SK-N-SH (cell line): Measurements from ENCODE around the gene PYGB. TPM values are rescaled to one million over a fixed set of nuclear protein-coding genes. Genes with fewer than 3 reads are reported as not detected.
"Not testable (repeated sequence)": the region's sequence is repeated elsewhere in the genome, so short reads cannot be mapped to it uniquely, and the experiment has no call there.

Source experiments
- CTCF ChIA-PET: fragments of 300-600, 350-600 bp; formaldehyde crosslinking; extraction: SDS; loops from one replicate; lab custom pipeline; 2021; lab: Yijun Ruan, JAX
- POLR2A ChIA-PET: fragments of 350-600 bp; sonication (Branson Sonifier 250); formaldehyde crosslinking; extraction: SDS; loops from one replicate; lab custom pipeline; 2020; ENCODE audit warnings: antibody characterized with exemption, inconsistent platforms; lab: Yijun Ruan, JAX
- DNase-seq: peaks from one replicate; pipeline ENCODE4 v3.0.0; 2012
- H2AFZ ChIP-seq: fragments of 200-600 bp; sonication (generic); 2 replicates; pipeline ENCODE4 v1.8.1; 2016; ENCODE audit warnings: antibody characterized with exemption, mild to moderate bottlenecking, low read depth
- H3F3A ChIP-seq: fragments of 200-600 bp; sonication (generic); replicated peaks from 2 replicates; pipeline ENCODE3; 2016; ENCODE audit warnings: antibody characterized with exemption, mild to moderate bottlenecking; ENCODE audit not compliant: insufficient read depth
- H3K27ac ChIP-seq, 2 experiments: fragments of 200-500 bp in 1 of 2; fragments of 200-600 bp in 1 of 2; sonication (Bioruptor generic) in 1 of 2; sonication (generic), shearing (Covaris generic) in 1 of 2; 2 replicates each; pipeline versions ENCODE4 v1.5.1 to v1.6.1; 2014 to 2016; ENCODE audit warnings: low read depth in 2 of 2, inconsistent platforms in 1 of 2, low read length in 1 of 2, mild to moderate bottlenecking in 1 of 2, mixed read lengths in 1 of 2
- H3K27me3 ChIP-seq: fragments of 200-600 bp; sonication (generic), shearing (Covaris generic); 2 replicates; pipeline ENCODE4 v1.6.1; 2016; ENCODE audit warnings: mixed run types; ENCODE audit not compliant: insufficient read depth
- H3K36me3 ChIP-seq, 2 experiments: fragments of 200-500 bp in 1 of 2; fragments of 200-600 bp in 1 of 2; sonication (Bioruptor generic) in 1 of 2; sonication (generic) in 1 of 2; replicated peaks in 1 of 2; 2 replicates each; pipeline versions ENCODE3 to v1.5.1; 2014 to 2016; ENCODE audit warnings: low read length in 1 of 2, mild to moderate bottlenecking in 1 of 2; ENCODE audit not compliant: insufficient read depth in 2 of 2, control insufficient read depth in 1 of 2
- H3K4me1 ChIP-seq, 2 experiments: fragments of 200-500 bp in 1 of 2; fragments of 200-600 bp in 1 of 2; sonication (Bioruptor generic) in 1 of 2; sonication (generic), shearing (Covaris generic) in 1 of 2; 2 replicates each; pipeline versions ENCODE4 v1.5.1 to v1.6.1; 2014 to 2016; ENCODE audit warnings: low read depth in 1 of 2, low read length in 1 of 2, mixed run types in 1 of 2; ENCODE audit not compliant: insufficient read depth in 2 of 2, control insufficient read depth in 1 of 2
- H3K4me2 ChIP-seq: fragments of 200-600 bp; sonication (generic), shearing (Covaris generic); 2 replicates; pipeline ENCODE4 v1.6.1; 2017; ENCODE audit warnings: mixed run types
- H3K4me3 ChIP-seq, 2 experiments: fragments of 200-500 bp in 1 of 2; fragments of 200-600 bp in 1 of 2; sonication (Bioruptor generic) in 1 of 2; sonication (generic), shearing (Covaris generic) in 1 of 2; 2 replicates each; pipeline versions ENCODE4 v1.5.1 to v1.8.1; 2014 to 2016; ENCODE audit warnings: low read depth in 2 of 2, inconsistent platforms in 1 of 2, low read length in 1 of 2, mild to moderate bottlenecking in 1 of 2, mixed read lengths in 1 of 2, moderate library complexity in 1 of 2
- H3K79me2 ChIP-seq: fragments of 200-600 bp; sonication (generic); 2 replicates; pipeline ENCODE4 v1.8.1; 2017; ENCODE audit warnings: mild to moderate bottlenecking; ENCODE audit not compliant: insufficient read depth
- H3K9ac ChIP-seq: fragments of 200-600 bp; sonication (generic); 2 replicates; pipeline ENCODE4 v1.6.1; 2017; ENCODE audit warnings: mixed run types
- H3K9me2 ChIP-seq: fragments of 200-600 bp; sonication (generic); 2 replicates; pipeline ENCODE4 v1.6.1; 2017; ENCODE audit warnings: mixed run types
- H3K9me3 ChIP-seq: fragments of 200-600 bp; sonication (generic); 2 replicates; pipeline ENCODE4 v1.6.1; 2017; ENCODE audit warnings: mixed run types, mild to moderate bottlenecking, moderate library complexity
- H4K20me1 ChIP-seq: fragments of 200-600 bp; sonication (generic); 2 replicates; pipeline ENCODE4 v1.6.1; 2017; ENCODE audit warnings: mild to moderate bottlenecking, mixed run types; ENCODE audit not compliant: insufficient read depth
- ELF1 ChIP-seq: IDR thresholded peaks from 2 replicates; pipeline ENCODE4 v1.4.0; 2012
- FOSL2 ChIP-seq: IDR thresholded peaks from 2 replicates; pipeline ENCODE4 v1.4.0; 2012; ENCODE audit warnings: low read depth, mild to moderate bottlenecking, moderate library complexity, borderline replicate concordance
- GABPA ChIP-seq: IDR thresholded peaks from 2 replicates; pipeline ENCODE4 v1.4.0; 2012; ENCODE audit warnings: low read depth, mild to moderate bottlenecking
- NFIC ChIP-seq: IDR thresholded peaks from 2 replicates; pipeline ENCODE4 v1.4.0; 2012; ENCODE audit warnings: borderline replicate concordance
- RXRA ChIP-seq: IDR thresholded peaks from 2 replicates; pipeline ENCODE4 v1.4.0; 2012; ENCODE audit warnings: low read depth, mild to moderate bottlenecking, borderline replicate concordance
- TEAD4 ChIP-seq: IDR thresholded peaks from 2 replicates; pipeline ENCODE4 v1.4.0; 2012; ENCODE audit warnings: mild to moderate bottlenecking, borderline replicate concordance; ENCODE audit not compliant: insufficient read depth
- USF2 ChIP-seq: fragments of 150-350 bp; IDR thresholded peaks from 2 replicates; pipeline ENCODE4 v1.6.1; 2017; ENCODE audit warnings: antibody characterized with exemption, low read length, low read depth, borderline replicate concordance
- WGBS: methylation state at CpG from one replicate; pipeline ENCODE4 v1.1.6; 2017; ENCODE audit warnings: low lambda C conversion rate; 5-methylcytosine and 5-hydroxymethylcytosine counted together
- polyA plus RNA-seq, 3 experiments: library from polyadenylated mRNA; depleted of rRNA; stranded (reverse); fragments of >200 nt; gene quantifications; 2 replicates each; pipeline ENCODE4 v1.2.3, GENCODE V29; 2012
- TF ChIP-seq, protein P1 (sequence below): fragments of 150-350 bp; IDR thresholded peaks from 2 replicates; pipeline ENCODE4 v1.6.1; 2016; ENCODE audit warnings: mild to moderate bottlenecking, low read depth, low read length
- TF ChIP-seq, protein P2 (sequence below): IDR thresholded peaks from 2 replicates; pipeline ENCODE4 v1.4.0; 2012; ENCODE audit warnings: low read depth, borderline replicate concordance

PYGB gene
- polyA plus RNA-seq, 1 of the 3 experiments (the other 2 are of a cell fraction), result 35.8 TPM

DNA sequence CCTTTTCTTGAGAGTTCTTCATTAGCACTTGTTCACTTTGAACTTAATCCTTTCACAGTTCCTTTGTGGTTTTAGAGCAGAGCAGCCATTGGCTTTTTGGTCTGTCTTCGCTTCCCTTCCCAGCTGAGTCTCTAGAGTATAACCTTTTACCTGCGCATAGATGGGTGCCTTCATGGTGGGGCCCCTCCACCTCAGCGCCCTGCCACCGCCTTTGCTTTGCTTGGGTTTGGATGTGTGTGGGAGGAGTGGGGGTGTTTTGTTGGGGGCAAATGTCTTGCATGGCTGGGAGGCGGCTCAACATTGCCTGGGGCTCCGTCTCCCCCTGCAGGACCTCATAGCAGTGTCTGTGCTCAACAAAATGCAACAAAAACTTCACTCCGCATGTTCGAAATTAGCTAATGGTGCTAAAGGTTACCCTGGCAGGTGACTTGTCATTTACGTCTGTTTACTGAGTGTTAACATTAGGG, 11.9 kb downstream of the PYGB start:
- Histone ChIP-seq H3K9me3 (no peaks in the 10 kb centered on the region), H3K9me2 (no peaks in the 10 kb centered on the region), H3K27ac (no peak overlapping the region), H3K4me1 (peaks cover 0 to 25% of the 10 kb centered on the region in 2 experiments; a peak in 2 of 4 replicates), H3K79me2 (peaks cover 69% of the 10 kb centered on the region), H3K36me3 (peaks cover 15 to 35% of the 10 kb centered on the region in 2 experiments), H3F3A (no peaks in the 10 kb centered on the region), H3K27me3 (no peaks in the 10 kb centered on the region), H3K9ac (no peak overlapping the region), H4K20me1 (peaks cover 46% of the 10 kb centered on the region)
- DNase-seq, result no peak
- ChIA-PET CTCF (interaction anchor here (1.0 to 1.6 kb wide), 2 partner anchors 10 to 13 kb away, joined by 4 read pairs; no protein-coding TSS in a partner anchor), POLR2A (no interaction called here)
- WGBS, result 98% methylated on average over 9 of the region's 9 CpGs
- no peak for TF ChIP-seq ELF1
- TF ChIP-seq, protein P1, sequence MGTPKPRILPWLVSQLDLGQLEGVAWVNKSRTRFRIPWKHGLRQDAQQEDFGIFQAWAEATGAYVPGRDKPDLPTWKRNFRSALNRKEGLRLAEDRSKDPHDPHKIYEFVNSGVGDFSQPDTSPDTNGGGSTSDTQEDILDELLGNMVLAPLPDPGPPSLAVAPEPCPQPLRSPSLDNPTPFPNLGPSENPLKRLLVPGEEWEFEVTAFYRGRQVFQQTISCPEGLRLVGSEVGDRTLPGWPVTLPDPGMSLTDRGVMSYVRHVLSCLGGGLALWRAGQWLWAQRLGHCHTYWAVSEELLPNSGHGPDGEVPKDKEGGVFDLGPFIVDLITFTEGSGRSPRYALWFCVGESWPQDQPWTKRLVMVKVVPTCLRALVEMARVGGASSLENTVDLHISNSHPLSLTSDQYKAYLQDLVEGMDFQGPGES, result no peak
- no peak for TF ChIP-seq RXRA
- TF ChIP-seq TEAD4, result no peak
- no peak for TF ChIP-seq GABPA
- no peak for TF ChIP-seq USF2
- no peak for TF ChIP-seq FOSL2
- TF ChIP-seq, protein P2, sequence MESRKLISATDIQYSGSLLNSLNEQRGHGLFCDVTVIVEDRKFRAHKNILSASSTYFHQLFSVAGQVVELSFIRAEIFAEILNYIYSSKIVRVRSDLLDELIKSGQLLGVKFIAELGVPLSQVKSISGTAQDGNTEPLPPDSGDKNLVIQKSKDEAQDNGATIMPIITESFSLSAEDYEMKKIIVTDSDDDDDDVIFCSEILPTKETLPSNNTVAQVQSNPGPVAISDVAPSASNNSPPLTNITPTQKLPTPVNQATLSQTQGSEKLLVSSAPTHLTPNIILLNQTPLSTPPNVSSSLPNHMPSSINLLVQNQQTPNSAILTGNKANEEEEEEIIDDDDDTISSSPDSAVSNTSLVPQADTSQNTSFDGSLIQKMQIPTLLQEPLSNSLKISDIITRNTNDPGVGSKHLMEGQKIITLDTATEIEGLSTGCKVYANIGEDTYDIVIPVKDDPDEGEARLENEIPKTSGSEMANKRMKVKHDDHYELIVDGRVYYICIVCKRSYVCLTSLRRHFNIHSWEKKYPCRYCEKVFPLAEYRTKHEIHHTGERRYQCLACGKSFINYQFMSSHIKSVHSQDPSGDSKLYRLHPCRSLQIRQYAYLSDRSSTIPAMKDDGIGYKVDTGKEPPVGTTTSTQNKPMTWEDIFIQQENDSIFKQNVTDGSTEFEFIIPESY, result no peak
- TF ChIP-seq NFIC, result no peak
- TF ChIP-seq, all 33 proteins: peak for 0
- no peak overlapping the region for H2AFZ ChIP-seq
- no peak overlapping the region for H3K4me3 ChIP-seq
- no peak overlapping the region for H3K4me2 ChIP-seq

DNA sequence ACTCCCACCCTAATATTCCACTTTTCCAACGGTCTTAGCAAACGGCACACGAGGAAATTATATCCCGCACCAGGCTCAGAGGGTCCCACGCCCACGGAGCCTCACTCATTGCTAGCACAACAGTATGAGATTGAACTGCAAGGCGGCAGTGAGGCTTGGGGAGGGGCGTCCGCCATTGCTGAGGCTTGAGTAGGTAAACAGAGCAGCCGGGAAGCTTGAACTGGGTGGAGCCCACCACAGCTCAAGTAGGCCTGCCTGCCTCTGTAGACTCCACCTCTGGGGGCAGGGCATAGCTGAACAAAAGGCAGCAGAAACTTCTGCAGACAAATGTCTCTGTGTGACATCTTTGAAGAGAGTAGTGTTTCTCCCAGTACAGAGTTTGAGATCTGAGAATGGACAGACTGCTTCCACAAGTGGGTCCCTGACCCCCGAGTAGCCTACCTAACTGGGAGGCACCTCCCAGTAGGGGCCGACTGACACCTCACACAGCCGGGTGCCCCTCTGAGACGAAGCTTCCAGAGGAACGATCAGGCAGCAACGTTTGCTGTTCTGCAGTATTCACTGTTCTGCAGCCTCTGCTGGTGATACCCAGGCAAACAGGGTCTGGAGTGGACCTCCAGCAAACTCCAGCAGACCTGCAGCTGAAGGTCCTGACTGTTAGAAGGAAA, 13.0 kb downstream of the PYGB start:
- POLR2A ChIA-PET, H3K9me3 ChIP-seq, DNase-seq, H3F3A ChIP-seq, H3K27ac ChIP-seq, H3K9me2 ChIP-seq, H2AFZ ChIP-seq, H3K27me3 ChIP-seq, H3K4me2 ChIP-seq, H3K4me3 ChIP-seq, H3K9ac ChIP-seq: not testable (repeated sequence)
- 95% methylated on average over 14 of the region's 16 CpGs for WGBS
- Histone ChIP-seq H3K79me2 (peaks cover 67% of the 10 kb centered on the region), H3K36me3 (peaks cover 15 to 40% of the 10 kb centered on the region in 2 experiments), H4K20me1 (peaks cover 35% of the 10 kb centered on the region), H3K4me1 (peaks cover 0 to 14% of the 10 kb centered on the region in 2 experiments; a peak in 1 of 4 replicates)
- CTCF ChIA-PET, result interaction anchor here (1.0 kb wide), 1 partner anchor 12 kb away, joined by 4 read pairs; no protein-coding TSS in a partner anchor
